ENCODE data around the gene GATA3.

DNA sequence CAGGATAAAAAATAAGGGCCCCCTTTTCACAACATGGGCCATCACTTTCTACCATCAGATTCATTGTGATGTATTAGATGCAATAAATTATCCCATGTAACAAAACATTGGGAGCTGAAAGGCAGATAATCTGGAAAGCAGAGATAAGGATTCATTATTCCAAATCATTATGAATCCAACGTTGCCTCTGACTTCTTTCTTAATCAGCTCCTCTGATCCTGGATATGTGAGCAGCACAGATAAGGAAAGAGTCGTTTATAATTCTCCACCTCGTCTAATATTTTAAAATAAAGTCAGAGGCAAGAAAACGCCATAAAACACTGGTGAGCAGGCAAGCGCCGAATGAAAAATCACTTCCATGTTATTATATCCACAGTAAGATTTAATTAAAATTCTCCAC lies 13.8 kb upstream of the GATA3 start:
- TF ChIP-seq, protein P1, sequence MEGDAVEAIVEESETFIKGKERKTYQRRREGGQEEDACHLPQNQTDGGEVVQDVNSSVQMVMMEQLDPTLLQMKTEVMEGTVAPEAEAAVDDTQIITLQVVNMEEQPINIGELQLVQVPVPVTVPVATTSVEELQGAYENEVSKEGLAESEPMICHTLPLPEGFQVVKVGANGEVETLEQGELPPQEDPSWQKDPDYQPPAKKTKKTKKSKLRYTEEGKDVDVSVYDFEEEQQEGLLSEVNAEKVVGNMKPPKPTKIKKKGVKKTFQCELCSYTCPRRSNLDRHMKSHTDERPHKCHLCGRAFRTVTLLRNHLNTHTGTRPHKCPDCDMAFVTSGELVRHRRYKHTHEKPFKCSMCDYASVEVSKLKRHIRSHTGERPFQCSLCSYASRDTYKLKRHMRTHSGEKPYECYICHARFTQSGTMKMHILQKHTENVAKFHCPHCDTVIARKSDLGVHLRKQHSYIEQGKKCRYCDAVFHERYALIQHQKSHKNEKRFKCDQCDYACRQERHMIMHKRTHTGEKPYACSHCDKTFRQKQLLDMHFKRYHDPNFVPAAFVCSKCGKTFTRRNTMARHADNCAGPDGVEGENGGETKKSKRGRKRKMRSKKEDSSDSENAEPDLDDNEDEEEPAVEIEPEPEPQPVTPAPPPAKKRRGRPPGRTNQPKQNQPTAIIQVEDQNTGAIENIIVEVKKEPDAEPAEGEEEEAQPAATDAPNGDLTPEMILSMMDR (IDR thresholded peaks at IDR 0.05) = no peak
- TF ChIP-seq ZFX (IDR thresholded peaks at IDR 0.05; ENCODE audit: borderline replicate concordance) = no peak

Measured in 22Rv1 (cell line).